HepG2 (cell line): ENCODE measurements around the gene TPM3.

Experiments
- ATF1 ChIP-seq: IDR thresholded peaks from 2 replicates; pipeline ENCODE4 v1.6.1; 2016; ENCODE audit warnings: mild to moderate bottlenecking, control low read depth
- MAZ ChIP-seq, 2 experiments: sonication (generic) in 1 of 2; formaldehyde crosslinking in 1 of 2; IDR thresholded peaks; 2 replicates each; pipeline versions ENCODE4 v1.5.0 to v1.6.1; 2012 to 2020; ENCODE audit warnings: low read depth in 2 of 2, mild to moderate bottlenecking in 2 of 2, borderline replicate concordance in 1 of 2, improper control_type of control experiment in 1 of 2, low read length in 1 of 2, missing genetic modification reagents in 1 of 2, moderate library complexity in 1 of 2
- NR2F6 ChIP-seq, 2 experiments: IDR thresholded peaks; 2 replicates each; pipeline ENCODE4 v1.6.1; 2016; ENCODE audit warnings: antibody characterized with exemption in 1 of 2, mild to moderate bottlenecking in 1 of 2
- POLR2A ChIP-seq, 2 experiments: IDR thresholded peaks; 2 replicates each; pipeline ENCODE4 v1.6.1; 2011; ENCODE audit warnings: low read depth in 2 of 2, low read length in 2 of 2, mild to moderate bottlenecking in 1 of 2, moderate library complexity in 1 of 2; ENCODE audit not compliant: insufficient read depth in 1 of 2
- ZBTB33 ChIP-seq: sonication (generic); formaldehyde crosslinking; IDR thresholded peaks from 2 replicates; pipeline ENCODE4 v1.4.0; 2020; ENCODE audit warnings: missing genetic modification reagents
- TF ChIP-seq, protein P1 (sequence below): sonication (generic); formaldehyde crosslinking; IDR thresholded peaks from 2 replicates; pipeline ENCODE4 v1.5.0; 2020; ENCODE audit warnings: mild to moderate bottlenecking, missing genetic modification reagents, moderate library complexity

DNA sequence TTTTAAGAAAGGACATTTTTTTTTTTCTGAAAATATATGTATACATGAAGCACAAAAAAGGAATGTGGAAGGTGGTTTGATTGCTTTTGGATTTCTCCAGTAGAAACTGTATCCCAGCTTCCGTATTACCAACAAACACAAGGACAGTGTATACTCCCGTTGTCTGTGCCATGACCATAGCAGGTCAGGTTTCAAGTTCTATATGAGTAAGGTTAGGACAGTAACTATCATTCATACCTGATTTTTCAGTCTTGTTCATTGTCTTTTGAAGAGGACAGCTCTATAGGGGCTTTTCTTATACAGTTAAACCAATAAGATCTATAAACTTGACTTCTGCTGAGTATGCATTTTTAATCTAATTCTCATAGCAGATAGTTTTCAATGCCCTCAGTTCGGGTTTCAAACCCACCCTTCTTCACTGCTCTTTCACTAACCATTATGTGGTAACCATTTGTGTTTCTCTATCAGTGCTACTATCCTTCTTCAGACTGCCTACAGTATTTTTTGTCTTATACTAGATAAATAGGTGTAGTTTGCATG lies 48.5 kb upstream of the TPM3 start:
- TF ChIP-seq, protein P1, sequence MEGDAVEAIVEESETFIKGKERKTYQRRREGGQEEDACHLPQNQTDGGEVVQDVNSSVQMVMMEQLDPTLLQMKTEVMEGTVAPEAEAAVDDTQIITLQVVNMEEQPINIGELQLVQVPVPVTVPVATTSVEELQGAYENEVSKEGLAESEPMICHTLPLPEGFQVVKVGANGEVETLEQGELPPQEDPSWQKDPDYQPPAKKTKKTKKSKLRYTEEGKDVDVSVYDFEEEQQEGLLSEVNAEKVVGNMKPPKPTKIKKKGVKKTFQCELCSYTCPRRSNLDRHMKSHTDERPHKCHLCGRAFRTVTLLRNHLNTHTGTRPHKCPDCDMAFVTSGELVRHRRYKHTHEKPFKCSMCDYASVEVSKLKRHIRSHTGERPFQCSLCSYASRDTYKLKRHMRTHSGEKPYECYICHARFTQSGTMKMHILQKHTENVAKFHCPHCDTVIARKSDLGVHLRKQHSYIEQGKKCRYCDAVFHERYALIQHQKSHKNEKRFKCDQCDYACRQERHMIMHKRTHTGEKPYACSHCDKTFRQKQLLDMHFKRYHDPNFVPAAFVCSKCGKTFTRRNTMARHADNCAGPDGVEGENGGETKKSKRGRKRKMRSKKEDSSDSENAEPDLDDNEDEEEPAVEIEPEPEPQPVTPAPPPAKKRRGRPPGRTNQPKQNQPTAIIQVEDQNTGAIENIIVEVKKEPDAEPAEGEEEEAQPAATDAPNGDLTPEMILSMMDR (CRISPR knock-in tag) = no peak
- no peak for TF ChIP-seq POLR2A (IDR thresholded peaks at IDR 0.05; ENCODE audit: insufficient read depth in 1 of 2, low read depth in 2 of 2, low read length in 2 of 2)
- no peak for TF ChIP-seq ATF1 (CRISPR knock-in tag)
- no peak for TF ChIP-seq MAZ (IDR thresholded peaks at IDR 0.05; ENCODE audit: borderline replicate concordance, low read depth, low read length)
- TF ChIP-seq MAZ (CRISPR knock-in tag; IDR thresholded peaks at IDR 0.05; ENCODE audit: low read depth) = no peak
- TF ChIP-seq NR2F6 (IDR thresholded peaks at IDR 0.05) = no peak
- no peak for TF ChIP-seq NR2F6 (CRISPR knock-in tag; IDR thresholded peaks at IDR 0.05)
- TF ChIP-seq ZBTB33 (CRISPR knock-in tag) = no peak
